CD4-positive, alpha-beta T cell (primary cell): ENCODE measurements around the gene SNRPB. TPM values are rescaled to one million over a fixed set of nuclear protein-coding genes. Genes with fewer than 3 reads are reported as not detected.

Source experiments
- ATAC-seq: fragments of 200-7000 bp; cut with Tn5 transposase; one replicate; pipeline ENCODE4 v1.10.0; 2022; ENCODE audit warnings: mild to moderate bottlenecking; ENCODE audit not compliant: poor library complexity
- CTCF ChIA-PET: fragments of 350-600 bp; sonication (Branson Sonifier 250); formaldehyde crosslinking; loops from one replicate; lab custom pipeline; 2021; ENCODE audit warnings: antibody characterized with exemption, inconsistent platforms; lab: Charles Lee
- POLR2A ChIA-PET: fragments of 350-600 bp; sonication (Branson Sonifier 250); formaldehyde crosslinking; loops from one replicate; lab custom pipeline; 2021; ENCODE audit warnings: antibody characterized with exemption, inconsistent platforms; lab: Charles Lee
- DNase-seq, 14 experiments: peaks; one replicate each; pipeline ENCODE4 v3.0.0-alpha.2; 2013 to 2020; ENCODE audit warnings: mixed read lengths in 2 of 14
- H3K27ac ChIP-seq, 2 donors: one replicate each; pipeline versions ENCODE4 v1.5.1 to v1.7.0; 2013; ENCODE audit warnings: low read length in 2 of 2, low read depth in 1 of 2, mild to moderate bottlenecking in 1 of 2
- H3K27me3 ChIP-seq, 2 experiments: 1 replicate in 1 of 2; 2 replicates in 1 of 2; pipeline versions ENCODE4 v1.6.1 to v1.7.0; 2013; ENCODE audit warnings: low read length in 2 of 2, control low read depth in 1 of 2, mild to moderate bottlenecking in 1 of 2, moderate library complexity in 1 of 2; ENCODE audit not compliant: insufficient read depth in 2 of 2, control insufficient read depth in 1 of 2
- H3K36me3 ChIP-seq: one replicate; pipeline ENCODE4 v1.6.1; 2013; ENCODE audit warnings: low read length, control low read depth; ENCODE audit not compliant: insufficient read depth
- H3K4me1 ChIP-seq: one replicate; pipeline ENCODE4 v1.6.1; 2013; ENCODE audit warnings: low read length, control low read depth; ENCODE audit not compliant: insufficient read depth
- H3K4me3 ChIP-seq: one replicate; pipeline ENCODE4 v1.5.1; 2013; ENCODE audit warnings: mild to moderate bottlenecking, low read length, moderate library complexity
- H3K9me3 ChIP-seq, 2 experiments: 1 replicate in 1 of 2; 2 replicates in 1 of 2; pipeline versions ENCODE4 v1.6.1 to v1.7.0; 2013; ENCODE audit warnings: low read length in 2 of 2, mild to moderate bottlenecking in 2 of 2, control low read depth in 1 of 2, moderate library complexity in 1 of 2; ENCODE audit not compliant: control insufficient read depth in 1 of 2, insufficient read depth in 1 of 2
- H3K27ac Mint-ChIP-seq: one replicate; pipeline ENCODE4 v1.8.0; 2020; ENCODE audit warnings: mixed read lengths
- H3K27me3 Mint-ChIP-seq: one replicate; pipeline ENCODE4 v1.8.0; 2021; ENCODE audit warnings: mixed read lengths
- H3K36me3 Mint-ChIP-seq: one replicate; pipeline ENCODE4 v1.8.0; 2021; ENCODE audit warnings: low read depth, mixed read lengths
- H3K4me1 Mint-ChIP-seq: one replicate; pipeline ENCODE4 v1.8.0; 2021; ENCODE audit warnings: low read depth, mixed read lengths
- H3K4me3 Mint-ChIP-seq: one replicate; pipeline ENCODE4 v1.8.0; 2020; ENCODE audit warnings: mild to moderate bottlenecking, mixed read lengths
- H3K9me3 Mint-ChIP-seq: one replicate; pipeline ENCODE4 v1.8.0; 2020; ENCODE audit warnings: mixed read lengths
- intact Hi-C, 2 experiments: fragments of 100-400 bp; cut with DNase I in 1 of 2; cut with micrococcal nuclease in 1 of 2; formaldehyde crosslinking; loops; one replicate each; pipeline versions ENCODE4 v1.15.1 to v1.9.0; 2023 to 2025; cut with DNase I, micrococcal nuclease
- total RNA-seq, 174 experiments: library from RNA in 2 of 174; stranded (reverse) in 2 of 174; gene quantifications; one replicate each; pipeline ENCODE4 v1.2.3 and lab custom pipeline; 2021 to 2026
- TF ChIP-seq, protein P1 (sequence below): fragments of 200-600 bp; IDR thresholded peaks from one replicate; pipeline ENCODE4 v1.8.0; 2022; ENCODE audit warnings: antibody characterized with exemption, mild to moderate bottlenecking

SNRPB gene
- total RNA-seq, 2 experiments from 2014 or later = 146 to 147 TPM

- Histone ChIP-seq H3K9me3 (no peaks in the 10 kb centered on the region), H3K27me3 (no peaks in the 10 kb centered on the region), H3K36me3 (no peaks in the 10 kb centered on the region), H3K27ac (no peak overlapping the region), H3K4me3 (no peak overlapping the region), H3K4me1 (no peaks in the 10 kb centered on the region)
- ChIA-PET CTCF (no interaction called here), POLR2A (no interaction called here)
- Mint-ChIP-seq H3K9me3 (peaks cover under 1% of the 10 kb centered on the region), H3K36me3 (no peaks in the 10 kb centered on the region), H3K27me3 (peaks cover 40% of the 10 kb centered on the region), H3K27ac (no peak overlapping the region), H3K4me3 (no peak overlapping the region), H3K4me1 (no peaks in the 10 kb centered on the region)
- no peak for ATAC-seq
- intact Hi-C loops = no loop called here
- no peak for DNase-seq
- TF ChIP-seq, protein P1, sequence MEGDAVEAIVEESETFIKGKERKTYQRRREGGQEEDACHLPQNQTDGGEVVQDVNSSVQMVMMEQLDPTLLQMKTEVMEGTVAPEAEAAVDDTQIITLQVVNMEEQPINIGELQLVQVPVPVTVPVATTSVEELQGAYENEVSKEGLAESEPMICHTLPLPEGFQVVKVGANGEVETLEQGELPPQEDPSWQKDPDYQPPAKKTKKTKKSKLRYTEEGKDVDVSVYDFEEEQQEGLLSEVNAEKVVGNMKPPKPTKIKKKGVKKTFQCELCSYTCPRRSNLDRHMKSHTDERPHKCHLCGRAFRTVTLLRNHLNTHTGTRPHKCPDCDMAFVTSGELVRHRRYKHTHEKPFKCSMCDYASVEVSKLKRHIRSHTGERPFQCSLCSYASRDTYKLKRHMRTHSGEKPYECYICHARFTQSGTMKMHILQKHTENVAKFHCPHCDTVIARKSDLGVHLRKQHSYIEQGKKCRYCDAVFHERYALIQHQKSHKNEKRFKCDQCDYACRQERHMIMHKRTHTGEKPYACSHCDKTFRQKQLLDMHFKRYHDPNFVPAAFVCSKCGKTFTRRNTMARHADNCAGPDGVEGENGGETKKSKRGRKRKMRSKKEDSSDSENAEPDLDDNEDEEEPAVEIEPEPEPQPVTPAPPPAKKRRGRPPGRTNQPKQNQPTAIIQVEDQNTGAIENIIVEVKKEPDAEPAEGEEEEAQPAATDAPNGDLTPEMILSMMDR = no peak
Measured at GRCh38 chr20:2418388-2418787, 52.2 kb downstream of the SNRPB start.

DNA sequence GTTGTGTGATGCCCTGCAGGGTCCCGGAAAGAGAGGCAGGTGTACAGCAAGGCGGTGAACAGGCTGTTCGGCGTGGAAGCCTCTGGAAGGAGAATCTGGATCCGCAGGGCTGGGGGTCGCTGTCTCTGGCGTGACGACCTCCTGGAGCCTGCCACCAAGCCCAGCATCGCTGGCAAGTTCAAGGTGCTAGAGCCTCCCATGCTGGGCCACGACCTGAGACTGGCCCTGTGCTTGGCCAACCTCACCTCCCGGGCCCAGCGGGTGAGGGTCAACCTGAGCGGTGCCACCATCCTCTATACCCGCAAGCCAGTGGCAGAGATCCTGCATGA, 53.4 kb downstream of the SNRPB start:
- TF ChIP-seq, protein P1 = no peak
- Histone ChIP-seq H3K27ac (no peak overlapping the region), H3K36me3 (no peaks in the 10 kb centered on the region), H3K4me1 (no peaks in the 10 kb centered on the region), H3K4me3 (no peak overlapping the region), H3K27me3 (no peaks in the 10 kb centered on the region), H3K9me3 (no peaks in the 10 kb centered on the region)
- DNase-seq = no peak
- no peaks in the 10 kb centered on the region for H3K9me3 Mint-ChIP-seq
- no peak overlapping the region for H3K4me3 Mint-ChIP-seq
- no peak overlapping the region for H3K27ac Mint-ChIP-seq
- H3K36me3 Mint-ChIP-seq = no peaks in the 10 kb centered on the region
- no peaks in the 10 kb centered on the region for H3K4me1 Mint-ChIP-seq
- no peak for ATAC-seq
- H3K27me3 Mint-ChIP-seq = peaks cover 43% of the 10 kb centered on the region
- ChIA-PET CTCF (no interaction called here), POLR2A (no interaction called here)
- intact Hi-C loops = no loop called here

- no peak overlapping the region for H3K4me3 Mint-ChIP-seq
- intact Hi-C loops = no loop called here
- Histone ChIP-seq H3K4me3 (no peak overlapping the region), H3K4me1 (no peaks in the 10 kb centered on the region), H3K27ac (no peak overlapping the region), H3K36me3 (no peaks in the 10 kb centered on the region), H3K9me3 (no peaks in the 10 kb centered on the region), H3K27me3 (no peaks in the 10 kb centered on the region)
- ATAC-seq (no peak), DNase-seq (no peak)
- no peak overlapping the region for H3K27ac Mint-ChIP-seq
- CTCF ChIA-PET = no interaction called here
- no peaks in the 10 kb centered on the region for H3K36me3 Mint-ChIP-seq
- TF ChIP-seq, protein P1 = no peak
- no peaks in the 10 kb centered on the region for H3K4me1 Mint-ChIP-seq
- H3K9me3 Mint-ChIP-seq = no peaks in the 10 kb centered on the region
- POLR2A ChIA-PET = no interaction called here
- H3K27me3 Mint-ChIP-seq = peaks cover 42% of the 10 kb centered on the region
Measured at GRCh38 chr20:2416541-2417212, 53.9 kb downstream of the SNRPB start.

Other genes with a start within 250 kb of the SNRPB start
- gene TGM3, start 174.8 kb downstream of the SNRPB start, total RNA-seq = not detected
- not detected for gene TGM6, start 89.9 kb downstream of the SNRPB start, total RNA-seq
- gene ZNF343, start 38.1 kb upstream of the SNRPB start, total RNA-seq = 1 to 10 TPM; 5.0 to 5.1 TPM
- not detected for gene TMC2, start 65.8 kb upstream of the SNRPB start, total RNA-seq
- 100 to 1,000 TPM; 261 to 262 TPM for gene NOP56, start 181.8 kb upstream of the SNRPB start, total RNA-seq
- 100 to 1,000 TPM; 171 to 181 TPM for gene IDH3B, start 193.4 kb upstream of the SNRPB start, total RNA-seq
- gene EBF4, start 222.0 kb upstream of the SNRPB start, total RNA-seq = 1 to 10 TPM; 4.2 to 5.1 TPM